OCI-LY3 (cell line): ENCODE data around the gene LAMC3.

Source experiments
- EZH2phosphoT487 ChIP-seq: fragments of 200-600 bp; shearing (Covaris generic); IDR thresholded peaks from 2 replicates; pipeline ENCODE4 v1.6.1; 2018; ENCODE audit warnings: antibody characterized with exemption, mixed run types, low read depth
- TF ChIP-seq, protein P1 (sequence below): fragments of 200-600, 300-600 bp; sonication (generic); IDR thresholded peaks from 2 replicates; pipeline ENCODE4 v1.5.1; 2014; ENCODE audit warnings: antibody characterized with exemption, low read length, low read depth

DNA sequence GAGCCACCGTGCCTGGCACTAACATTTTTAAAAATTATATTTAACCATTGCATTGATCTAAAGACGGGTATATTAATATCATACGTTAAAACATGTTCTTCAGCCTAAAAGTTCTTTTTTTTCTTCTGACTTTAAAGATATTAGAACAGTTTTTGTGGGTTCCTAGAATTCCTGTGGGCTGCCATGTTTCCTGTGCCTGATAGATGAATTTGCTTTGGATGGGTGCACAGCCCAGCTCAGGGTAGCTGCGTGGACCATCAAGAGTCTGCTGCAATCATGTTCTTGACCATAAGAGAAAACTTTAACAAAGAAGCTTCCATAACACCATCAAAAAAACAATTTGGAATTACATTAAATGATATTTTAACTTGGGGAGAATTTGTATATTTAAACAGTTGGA, 2.4 kb upstream of the LAMC3 start:
- TF ChIP-seq, protein P1, sequence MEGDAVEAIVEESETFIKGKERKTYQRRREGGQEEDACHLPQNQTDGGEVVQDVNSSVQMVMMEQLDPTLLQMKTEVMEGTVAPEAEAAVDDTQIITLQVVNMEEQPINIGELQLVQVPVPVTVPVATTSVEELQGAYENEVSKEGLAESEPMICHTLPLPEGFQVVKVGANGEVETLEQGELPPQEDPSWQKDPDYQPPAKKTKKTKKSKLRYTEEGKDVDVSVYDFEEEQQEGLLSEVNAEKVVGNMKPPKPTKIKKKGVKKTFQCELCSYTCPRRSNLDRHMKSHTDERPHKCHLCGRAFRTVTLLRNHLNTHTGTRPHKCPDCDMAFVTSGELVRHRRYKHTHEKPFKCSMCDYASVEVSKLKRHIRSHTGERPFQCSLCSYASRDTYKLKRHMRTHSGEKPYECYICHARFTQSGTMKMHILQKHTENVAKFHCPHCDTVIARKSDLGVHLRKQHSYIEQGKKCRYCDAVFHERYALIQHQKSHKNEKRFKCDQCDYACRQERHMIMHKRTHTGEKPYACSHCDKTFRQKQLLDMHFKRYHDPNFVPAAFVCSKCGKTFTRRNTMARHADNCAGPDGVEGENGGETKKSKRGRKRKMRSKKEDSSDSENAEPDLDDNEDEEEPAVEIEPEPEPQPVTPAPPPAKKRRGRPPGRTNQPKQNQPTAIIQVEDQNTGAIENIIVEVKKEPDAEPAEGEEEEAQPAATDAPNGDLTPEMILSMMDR, result no peak
- TF ChIP-seq EZH2phosphoT487, result no peak
